HG03457 (cell line): ENCODE measurements around the gene SYP.
"Not testable (repeated sequence)": the region's sequence is repeated elsewhere in the genome, so short reads cannot be mapped to it uniquely, and the experiment has no call there.

Source experiments
- ATAC-seq: cut with Tn5 transposase; IDR thresholded peaks from one replicate; pipeline ENCODE4 v1.9.1; 2021; ENCODE audit warnings: moderate number of reproducible peaks; ENCODE audit not compliant: unreplicated experiment

Gene SYP

GRCh38 chrX:49147282-49147681, 52.7 kb downstream of the SYP start:
- no peak for ATAC-seq

GRCh38 chrX:49143154-49143553, 56.8 kb downstream of the SYP start:
- ATAC-seq: not testable (repeated sequence)

GRCh38 chrX:49142264-49142663, 57.7 kb downstream of the SYP start:
- ATAC-seq: not testable (repeated sequence)

GRCh38 chrX:49139713-49140112, 60.3 kb downstream of the SYP start:
- ATAC-seq: no peak
